HepG2 (cell line): Measurements from ENCODE around the gene VAV2. TPM values are rescaled to one million over a fixed set of nuclear protein-coding genes. Genes with fewer than 3 reads are reported as not detected.
A peak's percentile ranks its signal among the peaks of the same experiment; 100 is the strongest.

Source experiments
- HIVEP1 ChIP-seq: sonication (generic); formaldehyde crosslinking; IDR thresholded peaks from 2 replicates; pipeline ENCODE4 v1.4.0; 2020; ENCODE audit warnings: mild to moderate bottlenecking, missing genetic modification reagents
- IRX3 ChIP-seq: sonication (generic); formaldehyde crosslinking; IDR thresholded peaks from 2 replicates; pipeline ENCODE4 v1.8.1; 2023; ENCODE audit warnings: mild to moderate bottlenecking, low read depth, missing genetic modification reagents, borderline replicate concordance
- MEIS1 ChIP-seq: sonication (generic); formaldehyde crosslinking; IDR thresholded peaks from 2 replicates; pipeline ENCODE4 v1.9.0; 2021; ENCODE audit warnings: mild to moderate bottlenecking, missing genetic modification reagents, moderate library complexity, borderline replicate concordance
- MIER3 ChIP-seq: IDR thresholded peaks from 2 replicates; pipeline ENCODE4 v1.6.1; 2016; ENCODE audit warnings: missing compliant biosample characterization, borderline replicate concordance
- ZBTB1 ChIP-seq: sonication (generic); formaldehyde crosslinking; IDR thresholded peaks from 2 replicates; pipeline ENCODE4 v1.4.0; 2020; ENCODE audit warnings: missing genetic modification reagents, borderline replicate concordance
- ZNF317 ChIP-seq: sonication (generic); formaldehyde crosslinking; IDR thresholded peaks from 2 replicates; pipeline ENCODE4 v1.5.0; 2020; ENCODE audit warnings: mild to moderate bottlenecking, missing genetic modification reagents
- ZNF614 ChIP-seq: IDR thresholded peaks from 2 replicates; pipeline ENCODE4 v1.6.1; 2018; ENCODE audit warnings: missing biosample characterization, missing genetic modification reagents, inconsistent platforms, borderline replicate concordance
- polyA plus RNA-seq, 8 experiments: library from polyadenylated mRNA; depleted of rRNA in 3 of 8; stranded (reverse) in 7 of 8; unstranded in 1 of 8; fragments of >200 nt; fragmentation: Illumina TruSeq in 4 of 8; extraction: Trizol in 4 of 8; gene quantifications; 2 replicates each; pipeline versions ENCODE4 v1.2.1 to v1.2.3, GENCODE V29; 2011 to 2016; ENCODE audit warnings: low read depth in 4 of 8, missing spikeins in 1 of 8, mixed read lengths in 1 of 8; ENCODE audit not compliant: insufficient read depth in 1 of 8
- total RNA-seq, 5 experiments: library from RNA; depleted of rRNA; stranded (reverse); fragments of >200 nt; fragmentation: Illumina TruSeq; extraction: Trizol; gene quantifications; 2 replicates each; pipeline ENCODE4 v1.2.3, GENCODE V29; 2016; ENCODE audit warnings: low read depth in 1 of 5
- TF ChIP-seq, protein P1 (sequence below): sonication (generic); formaldehyde crosslinking; IDR thresholded peaks from 2 replicates; pipeline ENCODE4 v1.5.1; 2020; ENCODE audit warnings: mild to moderate bottlenecking, missing genetic modification reagents, moderate library complexity
- TF ChIP-seq, protein P2 (sequence below): sonication (generic); formaldehyde crosslinking; IDR thresholded peaks from 2 replicates; pipeline ENCODE4 v1.4.0; 2020; ENCODE audit warnings: mild to moderate bottlenecking, missing genetic modification reagents
- TF ChIP-seq, protein P3 (sequence below): IDR thresholded peaks from 2 replicates; pipeline ENCODE4 v1.6.1; 2016
- TF ChIP-seq, protein P4 (sequence below): sonication (generic); formaldehyde crosslinking; IDR thresholded peaks from 2 replicates; pipeline ENCODE4 v1.5.0; 2020; ENCODE audit warnings: mild to moderate bottlenecking, missing genetic modification reagents, borderline replicate concordance
- TF ChIP-seq, protein P5 (sequence below): fragments of 450-650 bp; IDR thresholded peaks from 2 replicates; pipeline ENCODE4 v1.6.1; 2016

The VAV2 gene
- total and polyA plus RNA-seq, 2 of the 13 experiments (the other 11 are each of a cell fraction or from before 2014, with no cell fraction given), result 22.5 to 22.9 TPM

DNA sequence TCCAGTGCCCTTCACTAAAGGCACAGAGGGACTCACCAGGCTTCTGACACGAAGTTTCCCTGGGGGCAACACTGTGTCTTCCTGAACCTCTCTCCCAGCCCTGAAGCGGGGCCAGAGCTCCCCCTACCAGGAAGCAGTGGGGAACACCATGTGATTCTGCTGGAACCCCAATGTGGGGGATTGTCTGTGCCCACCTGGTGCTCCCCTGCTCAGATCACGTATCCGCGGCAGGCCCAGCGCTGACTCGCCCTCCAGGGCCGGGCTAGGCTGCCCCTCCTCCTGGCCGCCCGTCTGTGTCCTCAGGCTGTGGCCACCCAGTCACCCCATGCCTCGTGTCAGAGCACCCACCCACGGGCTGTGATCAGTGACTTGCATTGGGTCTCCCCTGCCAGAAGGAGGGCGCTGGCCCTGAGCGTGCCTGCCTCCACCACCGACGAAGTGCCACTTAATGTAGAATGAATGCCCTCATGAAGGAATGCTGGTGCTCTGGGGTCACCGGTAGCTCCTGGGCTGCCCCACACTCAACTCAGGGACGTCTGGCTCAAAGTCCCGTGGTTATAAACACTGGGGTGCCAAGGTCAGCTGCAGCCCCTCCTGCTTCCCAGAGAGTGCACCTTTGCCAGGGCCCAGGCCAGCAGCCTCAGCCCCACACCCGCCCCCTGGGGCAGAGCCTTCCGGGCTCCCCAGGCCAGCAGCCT is 276.1 kb downstream of the VAV2 start (continued):
- TF ChIP-seq ZNF614 (peak; percentile 17; the same call in 1 of the 2 replicates), ZNF317 (CRISPR knock-in tag) (peak; percentile 26; the same call in 1 of the 2 replicates), MEIS1 (0 out of 2 replicates have a peak, but pooled peaks have one; percentile 84), MIER3 (CRISPR knock-in tag) (peak; percentile 37; the same call in 1 of the 2 replicates), IRX3 (CRISPR knock-in tag) (no peak), HIVEP1 (peak; percentile 65; the same call in 1 of the 2 replicates), ZBTB1 (CRISPR knock-in tag) (no peak)
- TF ChIP-seq, protein P1, sequence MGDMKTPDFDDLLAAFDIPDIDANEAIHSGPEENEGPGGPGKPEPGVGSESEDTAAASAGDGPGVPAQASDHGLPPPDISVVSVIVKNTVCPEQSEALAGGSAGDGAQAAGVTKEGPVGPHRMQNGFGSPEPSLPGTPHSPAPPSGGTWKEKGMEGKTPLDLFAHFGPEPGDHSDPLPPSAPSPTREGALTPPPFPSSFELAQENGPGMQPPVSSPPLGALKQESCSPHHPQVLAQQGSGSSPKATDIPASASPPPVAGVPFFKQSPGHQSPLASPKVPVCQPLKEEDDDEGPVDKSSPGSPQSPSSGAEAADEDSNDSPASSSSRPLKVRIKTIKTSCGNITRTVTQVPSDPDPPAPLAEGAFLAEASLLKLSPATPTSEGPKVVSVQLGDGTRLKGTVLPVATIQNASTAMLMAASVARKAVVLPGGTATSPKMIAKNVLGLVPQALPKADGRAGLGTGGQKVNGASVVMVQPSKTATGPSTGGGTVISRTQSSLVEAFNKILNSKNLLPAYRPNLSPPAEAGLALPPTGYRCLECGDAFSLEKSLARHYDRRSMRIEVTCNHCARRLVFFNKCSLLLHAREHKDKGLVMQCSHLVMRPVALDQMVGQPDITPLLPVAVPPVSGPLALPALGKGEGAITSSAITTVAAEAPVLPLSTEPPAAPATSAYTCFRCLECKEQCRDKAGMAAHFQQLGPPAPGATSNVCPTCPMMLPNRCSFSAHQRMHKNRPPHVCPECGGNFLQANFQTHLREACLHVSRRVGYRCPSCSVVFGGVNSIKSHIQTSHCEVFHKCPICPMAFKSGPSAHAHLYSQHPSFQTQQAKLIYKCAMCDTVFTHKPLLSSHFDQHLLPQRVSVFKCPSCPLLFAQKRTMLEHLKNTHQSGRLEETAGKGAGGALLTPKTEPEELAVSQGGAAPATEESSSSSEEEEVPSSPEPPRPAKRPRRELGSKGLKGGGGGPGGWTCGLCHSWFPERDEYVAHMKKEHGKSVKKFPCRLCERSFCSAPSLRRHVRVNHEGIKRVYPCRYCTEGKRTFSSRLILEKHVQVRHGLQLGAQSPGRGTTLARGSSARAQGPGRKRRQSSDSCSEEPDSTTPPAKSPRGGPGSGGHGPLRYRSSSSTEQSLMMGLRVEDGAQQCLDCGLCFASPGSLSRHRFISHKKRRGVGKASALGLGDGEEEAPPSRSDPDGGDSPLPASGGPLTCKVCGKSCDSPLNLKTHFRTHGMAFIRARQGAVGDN (CRISPR knock-in tag), result peak; percentile 89
- TF ChIP-seq, protein P2, sequence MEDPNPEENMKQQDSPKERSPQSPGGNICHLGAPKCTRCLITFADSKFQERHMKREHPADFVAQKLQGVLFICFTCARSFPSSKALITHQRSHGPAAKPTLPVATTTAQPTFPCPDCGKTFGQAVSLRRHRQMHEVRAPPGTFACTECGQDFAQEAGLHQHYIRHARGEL (CRISPR knock-in tag), result 0 out of 2 replicates have a peak, but pooled peaks have one; percentile 30
- TF ChIP-seq, protein P3, sequence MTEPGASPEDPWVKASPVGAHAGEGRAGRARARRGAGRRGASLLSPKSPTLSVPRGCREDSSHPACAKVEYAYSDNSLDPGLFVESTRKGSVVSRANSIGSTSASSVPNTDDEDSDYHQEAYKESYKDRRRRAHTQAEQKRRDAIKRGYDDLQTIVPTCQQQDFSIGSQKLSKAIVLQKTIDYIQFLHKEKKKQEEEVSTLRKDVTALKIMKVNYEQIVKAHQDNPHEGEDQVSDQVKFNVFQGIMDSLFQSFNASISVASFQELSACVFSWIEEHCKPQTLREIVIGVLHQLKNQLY (CRISPR knock-in tag), result no peak
- TF ChIP-seq, protein P4, sequence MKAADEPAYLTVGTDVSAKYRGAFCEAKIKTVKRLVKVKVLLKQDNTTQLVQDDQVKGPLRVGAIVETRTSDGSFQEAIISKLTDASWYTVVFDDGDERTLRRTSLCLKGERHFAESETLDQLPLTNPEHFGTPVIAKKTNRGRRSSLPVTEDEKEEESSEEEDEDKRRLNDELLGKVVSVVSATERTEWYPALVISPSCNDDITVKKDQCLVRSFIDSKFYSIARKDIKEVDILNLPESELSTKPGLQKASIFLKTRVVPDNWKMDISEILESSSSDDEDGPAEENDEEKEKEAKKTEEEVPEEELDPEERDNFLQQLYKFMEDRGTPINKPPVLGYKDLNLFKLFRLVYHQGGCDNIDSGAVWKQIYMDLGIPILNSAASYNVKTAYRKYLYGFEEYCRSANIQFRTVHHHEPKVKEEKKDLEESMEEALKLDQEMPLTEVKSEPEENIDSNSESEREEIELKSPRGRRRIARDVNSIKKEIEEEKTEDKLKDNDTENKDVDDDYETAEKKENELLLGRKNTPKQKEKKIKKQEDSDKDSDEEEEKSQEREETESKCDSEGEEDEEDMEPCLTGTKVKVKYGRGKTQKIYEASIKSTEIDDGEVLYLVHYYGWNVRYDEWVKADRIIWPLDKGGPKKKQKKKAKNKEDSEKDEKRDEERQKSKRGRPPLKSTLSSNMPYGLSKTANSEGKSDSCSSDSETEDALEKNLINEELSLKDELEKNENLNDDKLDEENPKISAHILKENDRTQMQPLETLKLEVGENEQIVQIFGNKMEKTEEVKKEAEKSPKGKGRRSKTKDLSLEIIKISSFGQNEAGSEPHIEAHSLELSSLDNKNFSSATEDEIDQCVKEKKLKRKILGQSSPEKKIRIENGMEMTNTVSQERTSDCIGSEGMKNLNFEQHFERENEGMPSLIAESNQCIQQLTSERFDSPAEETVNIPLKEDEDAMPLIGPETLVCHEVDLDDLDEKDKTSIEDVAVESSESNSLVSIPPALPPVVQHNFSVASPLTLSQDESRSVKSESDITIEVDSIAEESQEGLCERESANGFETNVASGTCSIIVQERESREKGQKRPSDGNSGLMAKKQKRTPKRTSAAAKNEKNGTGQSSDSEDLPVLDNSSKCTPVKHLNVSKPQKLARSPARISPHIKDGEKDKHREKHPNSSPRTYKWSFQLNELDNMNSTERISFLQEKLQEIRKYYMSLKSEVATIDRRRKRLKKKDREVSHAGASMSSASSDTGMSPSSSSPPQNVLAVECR (CRISPR knock-in tag), result peak; percentile 59; the same call in 1 of the 2 replicates
- TF ChIP-seq, protein P5, sequence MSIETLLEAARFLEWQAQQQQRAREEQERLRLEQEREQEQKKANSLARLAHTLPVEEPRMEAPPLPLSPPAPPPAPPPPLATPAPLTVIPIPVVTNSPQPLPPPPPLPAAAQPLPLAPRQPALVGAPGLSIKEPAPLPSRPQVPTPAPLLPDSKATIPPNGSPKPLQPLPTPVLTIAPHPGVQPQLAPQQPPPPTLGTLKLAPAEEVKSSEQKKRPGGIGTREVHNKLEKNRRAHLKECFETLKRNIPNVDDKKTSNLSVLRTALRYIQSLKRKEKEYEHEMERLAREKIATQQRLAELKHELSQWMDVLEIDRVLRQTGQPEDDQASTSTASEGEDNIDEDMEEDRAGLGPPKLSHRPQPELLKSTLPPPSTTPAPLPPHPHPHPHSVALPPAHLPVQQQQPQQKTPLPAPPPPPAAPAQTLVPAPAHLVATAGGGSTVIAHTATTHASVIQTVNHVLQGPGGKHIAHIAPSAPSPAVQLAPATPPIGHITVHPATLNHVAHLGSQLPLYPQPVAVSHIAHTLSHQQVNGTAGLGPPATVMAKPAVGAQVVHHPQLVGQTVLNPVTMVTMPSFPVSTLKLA, result no peak
